NCI-H69 (cell line): ENCODE data around the gene KLHL17.
A peak's percentile ranks its signal among the peaks of the same experiment; 100 is the strongest.
"Not testable (repeated sequence)": the region's sequence is repeated elsewhere in the genome, so short reads cannot be mapped to it uniquely, and the experiment has no call there.

Source experiments
- DNase-seq: peaks from one replicate; lab custom pipeline; 2025; lab: John Stamatoyannopoulos, UW

KLHL17 gene

GRCh38 chr1:937521-937920 lies 22.9 kb upstream of the KLHL17 start:
- DNase-seq, result no peak

GRCh38 chr1:938088-938683 lies 22.2 kb upstream of the KLHL17 start:
- no peak for DNase-seq

- peak; percentile 36 for DNase-seq
Observed at GRCh38 chr1:938711-939489, 21.5 kb upstream of the KLHL17 start.

- no peak for DNase-seq
Observed at GRCh38 chr1:939511-940106, 20.8 kb upstream of the KLHL17 start.

GRCh38 chr1:940107-941014 lies 20.0 kb upstream of the KLHL17 start:
- peak; percentile 91 for DNase-seq

GRCh38 chr1:941015-941587 lies 19.3 kb upstream of the KLHL17 start:
- DNase-seq, result peak; percentile 59

GRCh38 chr1:941588-942383 lies 18.6 kb upstream of the KLHL17 start:
- DNase-seq, result peak; percentile 95

GRCh38 chr1:942411-942821 lies 18.0 kb upstream of the KLHL17 start:
- DNase-seq, result peak; percentile 81

GRCh38 chr1:942864-943533 lies 17.4 kb upstream of the KLHL17 start:
- peak; percentile 66 for DNase-seq

GRCh38 chr1:943545-944340 lies 16.6 kb upstream of the KLHL17 start:
- no peak for DNase-seq

- peak; percentile 72 for DNase-seq
Observed at GRCh38 chr1:944341-945325, 15.8 kb upstream of the KLHL17 start.

GRCh38 chr1:945688-946556 lies 14.5 kb upstream of the KLHL17 start:
- DNase-seq, result no peak

GRCh38 chr1:946811-947210 lies 13.6 kb upstream of the KLHL17 start:
- not testable (repeated sequence) for DNase-seq

GRCh38 chr1:947958-948357 lies 12.4 kb upstream of the KLHL17 start:
- DNase-seq, result no peak

GRCh38 chr1:950268-950667 lies 10.1 kb upstream of the KLHL17 start:
- no peak for DNase-seq

- DNase-seq, result no peak
Observed at GRCh38 chr1:950881-951280, 9.5 kb upstream of the KLHL17 start.

- no peak for DNase-seq
Observed at GRCh38 chr1:951364-951763, 9.0 kb upstream of the KLHL17 start.
